Daoy (cell line): ENCODE results near the gene FBXL16. TPM values are rescaled to one million over a fixed set of nuclear protein-coding genes. Genes with fewer than 3 reads are reported as not detected.
A peak's percentile ranks its signal among the peaks of the same experiment; 100 is the strongest.
"Not testable (repeated sequence)": the region's sequence is repeated elsewhere in the genome, so short reads cannot be mapped to it uniquely, and the experiment has no call there.

Source experiments
- DNase-seq: peaks from one replicate; pipeline ENCODE4 v3.0.0-alpha.2; 2015; ENCODE audit warnings: low read depth
- total RNA-seq: library from RNA; depleted of rRNA; stranded (reverse); fragments of >200 nt; shearing (Covaris generic); gene quantifications from 2 replicates; pipeline ENCODE4 v1.2.3, GENCODE V29; 2014

FBXL16 gene
- total RNA-seq, 1 experiment from 2014 or later, result 0.51 TPM

DNA sequence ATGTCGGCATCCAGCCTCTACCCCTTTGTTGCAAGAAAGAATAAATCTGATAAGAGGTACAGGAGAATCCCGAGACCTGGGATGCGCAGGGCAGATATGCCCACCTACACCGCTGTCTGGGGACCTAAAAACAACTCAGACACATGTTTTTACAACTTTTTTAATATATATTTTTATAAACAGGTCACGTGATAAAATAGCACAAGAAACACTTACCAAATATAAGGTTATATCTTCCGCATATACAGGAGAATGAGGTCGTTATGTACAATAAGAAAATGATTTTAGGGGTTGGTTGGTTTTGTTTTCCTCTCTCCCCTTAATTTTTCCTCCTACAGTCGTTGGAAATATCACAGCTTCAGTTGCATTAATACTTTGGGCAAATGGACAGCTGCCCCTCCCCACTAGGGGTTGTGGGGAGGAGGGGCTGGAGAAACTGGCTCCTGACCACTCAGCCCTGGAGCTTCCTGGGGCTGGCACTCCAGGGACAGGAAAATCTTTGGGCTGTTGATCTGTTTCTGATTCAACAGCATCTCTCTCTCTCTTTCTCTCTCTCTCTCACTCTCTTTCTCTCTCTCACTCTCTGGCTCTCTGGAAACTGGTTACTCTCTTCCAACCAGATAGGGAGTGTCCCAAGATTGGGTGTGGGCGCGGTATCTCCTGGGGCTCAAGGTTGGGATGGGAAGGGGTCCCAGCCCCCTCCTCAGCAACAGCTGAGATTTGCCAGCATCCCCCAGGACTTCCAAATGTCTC is 13.1 kb downstream of the FBXL16 start:
- no peak for DNase-seq

DNA sequence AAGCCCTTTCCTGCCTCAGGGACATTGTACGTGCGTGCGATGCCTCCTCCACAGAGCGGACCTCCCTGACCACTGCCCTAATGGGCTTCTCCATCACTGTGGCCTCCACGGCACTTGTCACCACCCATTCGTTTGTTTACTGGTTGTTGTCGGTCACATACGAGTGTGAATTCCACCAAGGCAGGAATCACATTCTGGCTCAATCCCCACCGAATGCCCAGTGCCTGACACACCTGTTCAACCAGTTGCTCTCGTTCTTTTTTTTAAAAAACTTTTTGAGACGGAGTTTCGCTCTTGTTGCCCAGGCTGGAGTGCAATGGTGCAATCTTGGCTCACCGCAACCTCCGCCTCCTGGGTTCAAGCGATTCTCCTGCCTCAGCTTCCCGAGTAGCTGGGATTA is 14.4 kb downstream of the FBXL16 start:
- not testable (repeated sequence) for DNase-seq

DNA sequence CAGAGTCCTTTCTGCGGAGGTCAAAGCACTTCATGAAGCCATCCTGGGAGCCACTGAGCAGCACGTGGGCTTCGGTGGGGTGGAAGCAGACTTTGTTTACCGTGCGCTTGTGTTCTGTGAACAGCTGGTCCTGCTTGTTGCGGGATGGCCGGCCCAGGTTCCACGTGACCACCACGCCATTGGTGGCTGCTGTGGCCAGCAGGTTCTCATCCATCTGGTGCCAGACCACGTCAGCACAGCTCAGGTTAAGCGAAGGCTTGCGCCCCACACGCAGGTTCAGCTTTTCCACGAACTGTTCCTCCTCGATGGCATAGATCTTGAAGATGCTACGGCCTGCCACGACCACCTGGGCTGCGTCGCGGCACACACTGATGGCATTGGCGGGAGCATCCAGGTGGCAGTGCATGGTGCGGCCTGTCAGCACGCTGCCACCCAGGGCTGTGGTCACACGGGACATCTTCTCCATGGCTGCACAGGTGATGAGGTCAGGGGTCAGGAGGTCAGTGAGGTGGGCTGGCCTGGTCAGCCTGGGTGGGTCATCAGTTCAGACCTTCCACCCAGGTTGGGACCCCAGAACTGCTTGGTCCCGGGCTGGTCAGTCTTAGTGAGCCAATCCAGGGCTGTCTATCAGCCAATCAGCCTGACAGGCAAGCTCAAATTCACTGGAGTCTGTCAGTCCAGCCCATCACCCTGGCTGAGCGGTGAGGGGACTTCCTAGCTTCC is 16.3 kb downstream of the FBXL16 start:
- DNase-seq, result no peak

DNA sequence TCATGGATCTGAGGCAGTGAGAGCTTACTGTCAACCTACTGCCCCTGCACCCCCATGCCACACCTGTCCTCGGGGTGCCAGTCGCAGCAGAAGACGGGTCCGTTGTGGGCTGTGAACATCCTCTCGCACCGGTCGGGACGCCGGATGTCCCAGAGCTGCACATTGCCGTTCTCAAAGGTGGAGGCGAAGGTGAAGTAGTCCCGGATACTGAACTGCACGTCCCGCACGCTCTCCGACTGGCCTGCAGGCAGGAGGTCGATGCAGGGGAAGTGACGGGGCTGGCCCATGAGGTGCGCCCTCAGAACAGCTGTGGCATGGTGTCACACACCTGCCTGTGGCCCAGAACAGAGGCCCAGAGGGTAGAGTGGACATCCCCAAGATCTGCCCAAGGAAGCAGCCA is 18.1 kb downstream of the FBXL16 start:
- no peak for DNase-seq

DNA sequence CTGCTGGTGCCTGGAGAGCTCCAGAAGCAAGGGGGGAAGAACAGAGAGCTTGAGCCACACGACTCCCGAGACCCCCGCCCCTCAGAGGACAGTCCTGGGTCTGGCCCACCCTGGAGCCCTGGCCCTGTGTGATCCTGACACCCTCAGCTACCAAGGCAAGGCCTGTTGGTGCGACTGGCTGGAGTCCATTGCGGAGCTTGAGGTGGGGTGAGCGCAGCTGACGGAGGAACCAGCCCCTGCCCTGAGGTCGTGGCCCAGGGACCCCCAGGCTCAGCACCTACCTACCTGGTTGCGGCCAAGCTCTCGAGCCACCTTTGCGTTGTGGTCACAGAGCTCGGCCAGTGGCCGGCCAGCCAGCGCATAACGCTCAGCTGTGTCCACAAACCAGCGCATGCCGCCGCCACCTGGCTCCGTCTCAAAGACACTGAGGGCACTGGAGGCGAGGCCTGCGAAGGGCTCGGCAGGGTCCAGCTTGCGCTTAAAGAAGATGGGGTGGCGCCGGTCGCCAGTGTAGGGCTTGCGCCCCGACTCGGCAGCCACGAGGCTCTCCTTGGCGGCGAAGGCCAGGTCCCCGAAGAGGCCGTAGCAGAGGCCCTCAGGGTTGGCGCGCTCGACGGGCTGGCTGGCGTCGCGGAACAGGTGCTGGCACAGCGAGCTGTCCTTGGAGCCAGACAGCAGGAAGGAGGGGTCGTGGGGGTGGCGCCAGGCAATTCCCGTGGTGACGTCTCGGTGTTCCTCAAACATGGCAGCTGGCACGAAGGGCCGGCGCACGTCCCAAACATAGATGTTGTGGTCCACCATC is 18.9 kb downstream of the FBXL16 start:
- DNase-seq, result no peak

DNA sequence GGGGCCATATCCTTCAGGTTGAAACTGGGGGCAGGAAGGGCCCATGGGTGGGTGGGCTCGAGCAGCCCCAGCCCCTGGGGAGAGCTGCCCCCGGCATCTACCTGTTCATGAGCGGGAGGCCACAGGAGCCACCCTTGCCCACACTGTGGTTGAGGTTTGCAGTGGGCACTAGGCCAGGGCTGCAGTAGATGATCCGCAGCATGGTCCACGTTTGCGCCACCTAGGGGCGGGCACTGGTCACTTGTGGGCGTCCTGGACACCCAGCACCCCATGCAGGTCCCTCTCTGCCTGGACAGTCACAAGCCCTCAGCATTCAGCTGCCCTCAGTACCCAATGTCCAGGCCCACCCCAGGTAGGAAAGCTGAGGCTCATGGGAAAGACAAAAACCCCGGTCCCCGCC is 19.6 kb downstream of the FBXL16 start:
- DNase-seq, result peak; percentile 64

DNA sequence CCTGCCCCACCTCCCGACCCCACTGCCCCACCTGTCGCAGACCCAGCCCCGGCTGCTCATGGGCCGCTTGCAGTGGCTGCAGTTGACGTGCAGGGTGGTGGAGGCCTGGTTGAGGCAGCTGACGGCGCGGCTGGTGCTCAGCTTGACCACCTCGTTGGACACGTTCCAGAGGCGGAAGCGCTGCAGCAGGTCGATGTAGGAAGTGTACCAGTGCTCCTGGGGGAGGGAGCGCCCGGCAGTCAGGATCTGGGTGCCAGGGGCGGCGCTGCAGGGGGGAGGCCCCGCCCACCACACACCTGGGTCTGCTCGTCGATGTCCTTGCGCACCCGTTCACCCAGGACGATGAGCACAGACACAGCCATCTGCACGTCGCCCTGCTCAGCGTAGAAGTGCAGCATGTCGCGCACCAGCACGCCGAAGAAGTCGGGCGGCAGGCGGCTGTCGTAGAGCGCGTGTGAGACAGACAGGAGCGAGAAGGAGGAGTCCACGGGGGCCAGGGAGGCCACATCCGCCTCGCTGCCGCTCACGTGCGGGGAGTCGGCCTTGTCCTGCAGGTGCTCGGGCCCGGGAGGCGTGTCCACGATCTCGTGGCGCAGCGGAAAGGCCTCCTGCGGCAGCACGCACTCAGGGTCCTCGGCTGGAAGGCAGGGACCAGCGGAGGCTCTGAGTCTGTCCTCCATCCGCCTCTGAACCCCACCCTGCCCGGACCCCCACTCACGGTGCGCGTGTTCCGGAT is 20.5 kb downstream of the FBXL16 start:
- no peak for DNase-seq

DNA sequence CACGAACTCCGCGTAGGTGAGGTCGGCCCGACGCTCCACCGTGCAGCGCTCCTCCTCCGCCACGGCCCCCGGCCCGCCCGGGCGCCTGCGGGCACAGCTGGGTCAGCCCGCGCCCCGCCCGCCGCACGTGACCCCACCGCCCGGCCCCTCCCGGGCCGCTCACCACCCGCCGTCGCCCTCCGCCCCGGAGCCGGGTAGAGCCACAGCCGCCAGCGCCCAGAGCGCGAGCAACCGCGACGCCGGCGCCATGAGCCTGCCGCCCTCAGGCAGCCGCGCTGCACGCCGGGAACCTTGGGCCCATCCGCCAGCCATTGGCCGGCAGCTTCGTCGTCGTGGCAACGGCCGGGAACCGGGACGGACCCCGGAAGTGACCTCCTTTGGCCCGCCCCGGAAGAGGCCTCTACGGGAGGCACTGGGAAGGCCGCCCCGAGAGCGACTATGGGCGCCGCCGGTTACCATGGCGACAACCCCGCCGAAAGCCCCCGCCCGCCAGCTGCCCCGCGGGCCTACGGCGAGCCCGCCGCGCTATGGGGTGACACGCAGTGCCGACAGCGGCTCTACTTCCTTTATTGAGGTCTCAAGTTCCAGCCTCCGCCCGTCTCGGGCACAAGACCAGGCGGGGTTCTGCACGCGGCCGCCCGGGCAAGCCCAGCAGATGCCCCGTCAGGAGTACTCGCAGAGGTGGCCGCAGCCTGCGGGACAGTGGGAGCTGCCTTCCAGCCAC is 21.4 kb downstream of the FBXL16 start, which contains the start of gene JMJD8:
Gene JMJD8, minus strand, starts transcription at position 264 of the 724 bp plus-strand sequence. Its CDS starts 15 bp downstream, at position 249.
- DNase-seq, result peak; percentile 96

DNA sequence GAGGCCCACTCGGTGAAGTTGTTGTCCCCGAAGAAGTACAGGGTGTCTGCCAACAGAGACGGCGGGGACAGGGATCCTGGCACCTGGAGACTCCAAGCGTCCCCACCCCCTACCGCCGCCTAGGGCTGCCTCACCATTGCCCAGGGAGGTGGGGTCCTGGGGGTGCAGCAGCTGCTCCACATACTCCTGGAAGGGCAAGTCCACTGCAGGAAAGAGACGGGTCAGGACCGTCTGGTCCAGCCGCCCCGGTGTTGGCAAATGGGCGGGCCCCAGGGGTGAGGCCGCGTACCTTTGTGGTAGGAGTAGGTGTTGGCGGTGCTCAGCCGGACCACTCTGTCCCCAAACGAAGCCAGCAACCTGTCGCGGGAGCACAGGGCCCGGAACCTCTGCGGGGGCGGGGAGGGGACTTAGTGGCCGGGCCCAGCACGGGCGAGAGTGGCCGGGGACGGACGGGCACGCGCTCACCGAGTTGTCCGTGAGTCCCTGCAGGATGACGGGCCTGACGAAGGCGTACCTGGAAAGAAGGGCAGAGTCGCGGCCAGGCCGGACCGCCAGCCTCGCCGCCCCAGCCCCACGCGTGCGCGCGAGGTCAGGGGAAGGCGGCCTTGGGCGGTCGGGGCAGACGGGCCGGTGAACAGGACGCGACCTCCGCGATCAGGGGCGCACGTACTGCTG is 22.1 kb downstream of the FBXL16 start:
- no peak for DNase-seq

DNA sequence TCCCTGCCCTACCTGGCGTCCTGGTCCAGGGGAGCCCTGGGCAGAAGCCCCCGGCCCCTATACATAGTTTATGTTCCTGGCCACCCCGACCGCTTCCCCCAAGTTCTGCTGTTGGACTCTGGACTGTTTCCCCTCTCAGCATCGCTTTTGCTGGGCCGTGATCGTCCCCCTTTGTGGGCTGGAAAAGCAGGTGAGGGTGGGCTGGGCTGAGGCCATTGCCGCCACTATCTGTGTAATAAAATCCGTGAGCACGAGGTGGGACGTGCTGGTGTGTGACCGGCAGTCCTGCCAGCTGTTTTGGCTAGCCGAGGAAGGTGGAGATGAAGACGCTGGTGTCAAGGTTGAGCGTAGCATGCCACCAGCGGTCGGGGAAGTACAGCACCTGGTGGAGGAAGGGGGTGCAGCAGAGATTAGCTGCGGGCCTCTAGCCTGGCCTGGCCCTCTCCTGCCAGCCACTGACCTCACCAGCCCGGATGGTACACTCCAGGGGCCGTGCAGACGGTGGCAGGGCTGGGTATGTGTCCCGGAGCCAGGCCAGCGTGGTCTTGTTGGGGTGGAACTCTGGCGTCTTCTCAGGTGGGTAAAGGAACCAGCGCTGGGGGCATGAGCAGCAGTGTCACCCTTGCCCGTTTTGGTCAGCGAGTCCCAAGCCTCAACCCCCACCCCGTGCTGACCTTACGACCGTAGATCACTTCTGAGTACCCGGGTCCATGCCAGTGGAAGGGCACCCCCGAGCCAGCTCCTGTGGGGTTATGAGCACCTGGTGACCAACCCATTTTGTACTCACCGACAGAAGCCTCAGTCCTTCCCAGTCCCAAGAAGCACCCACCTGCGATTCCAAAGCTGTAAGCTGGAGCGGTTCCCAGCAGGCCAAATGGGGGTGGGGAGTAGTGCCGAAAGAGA is 22.9 kb downstream of the FBXL16 start:
- no peak for DNase-seq

DNA sequence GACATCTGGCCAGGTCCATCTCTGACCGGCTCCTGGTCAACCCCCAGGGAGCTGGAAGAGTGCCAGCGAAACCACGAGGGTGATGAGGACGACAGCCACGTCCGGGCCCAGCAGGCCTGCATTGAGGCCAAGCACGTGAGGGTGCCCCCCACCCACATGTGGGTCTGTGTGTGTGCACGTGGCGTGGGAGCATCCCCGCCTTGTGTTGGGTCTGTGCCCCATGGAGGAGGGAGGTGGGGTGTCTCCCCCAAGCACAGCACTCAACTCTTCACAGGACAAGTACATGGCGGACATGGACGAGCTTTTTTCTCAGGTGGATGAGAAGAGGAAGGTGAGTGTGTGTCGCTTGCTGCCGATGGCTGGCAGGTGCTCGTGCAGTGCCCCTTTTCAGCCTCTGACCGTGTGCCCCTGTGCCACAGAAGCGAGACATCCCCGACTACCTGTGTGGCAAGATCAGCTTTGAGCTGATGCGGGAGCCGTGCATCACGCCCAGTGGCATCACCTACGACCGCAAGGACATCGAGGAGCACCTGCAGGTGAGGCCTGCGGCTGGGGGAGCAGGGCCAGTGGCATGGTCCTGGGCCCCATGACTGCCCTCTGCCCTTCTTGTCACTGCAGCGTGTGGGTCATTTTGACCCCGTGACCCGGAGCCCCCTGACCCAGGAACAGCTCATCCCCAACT is 23.7 kb downstream of the FBXL16 start:
- DNase-seq, result no peak

DNA sequence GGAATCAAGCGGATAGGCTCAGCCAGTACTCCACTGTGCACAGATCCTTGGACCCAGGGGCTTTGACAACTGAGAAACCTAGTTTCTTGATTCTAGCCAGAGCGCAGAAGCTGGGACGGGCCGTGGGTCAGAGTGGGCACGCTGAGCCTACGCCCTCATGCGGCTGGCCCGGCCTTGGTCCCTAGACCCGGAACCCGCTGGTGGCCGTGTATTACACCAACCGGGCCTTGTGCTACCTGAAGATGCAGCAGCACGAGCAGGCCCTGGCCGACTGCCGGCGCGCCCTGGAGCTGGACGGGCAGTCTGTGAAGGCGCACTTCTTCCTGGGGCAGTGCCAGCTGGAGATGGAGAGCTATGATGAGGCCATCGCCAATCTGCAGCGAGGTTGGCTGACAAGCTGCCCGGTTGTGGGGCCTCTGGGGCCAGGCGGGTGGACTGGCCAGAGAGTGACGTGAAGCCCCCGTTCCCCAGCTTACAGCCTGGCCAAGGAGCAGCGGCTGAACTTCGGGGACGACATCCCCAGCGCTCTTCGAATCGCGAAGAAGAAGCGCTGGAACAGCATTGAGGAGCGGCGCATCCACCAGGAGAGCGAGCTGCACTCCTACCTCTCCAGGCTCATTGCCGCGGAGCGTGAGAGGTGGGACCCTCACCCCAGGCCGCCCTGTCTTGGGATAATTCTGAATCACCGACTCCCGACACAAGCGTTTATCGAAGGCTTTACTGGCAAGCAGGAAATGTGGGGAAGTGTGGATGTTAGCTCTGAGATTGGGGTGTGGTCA is 24.4 kb downstream of the FBXL16 start:
- peak; percentile 59 for DNase-seq

DNA sequence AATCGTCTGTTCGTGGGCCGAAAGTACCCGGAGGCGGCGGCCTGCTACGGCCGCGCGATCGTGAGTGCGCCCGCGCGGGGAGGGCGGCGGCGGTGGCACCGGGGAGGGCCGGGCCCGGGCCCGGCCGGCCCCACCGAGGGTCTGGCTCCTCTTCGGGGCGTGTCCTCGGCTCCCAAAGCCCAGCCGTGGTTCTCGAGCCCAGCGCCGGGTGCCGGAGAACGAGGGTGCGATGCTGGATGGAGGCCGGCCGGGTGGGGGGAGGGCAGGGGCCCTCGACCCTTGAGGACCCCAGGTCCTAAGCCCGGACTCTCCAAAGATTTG is 25.0 kb downstream of the FBXL16 start:
- DNase-seq, result no peak

DNA sequence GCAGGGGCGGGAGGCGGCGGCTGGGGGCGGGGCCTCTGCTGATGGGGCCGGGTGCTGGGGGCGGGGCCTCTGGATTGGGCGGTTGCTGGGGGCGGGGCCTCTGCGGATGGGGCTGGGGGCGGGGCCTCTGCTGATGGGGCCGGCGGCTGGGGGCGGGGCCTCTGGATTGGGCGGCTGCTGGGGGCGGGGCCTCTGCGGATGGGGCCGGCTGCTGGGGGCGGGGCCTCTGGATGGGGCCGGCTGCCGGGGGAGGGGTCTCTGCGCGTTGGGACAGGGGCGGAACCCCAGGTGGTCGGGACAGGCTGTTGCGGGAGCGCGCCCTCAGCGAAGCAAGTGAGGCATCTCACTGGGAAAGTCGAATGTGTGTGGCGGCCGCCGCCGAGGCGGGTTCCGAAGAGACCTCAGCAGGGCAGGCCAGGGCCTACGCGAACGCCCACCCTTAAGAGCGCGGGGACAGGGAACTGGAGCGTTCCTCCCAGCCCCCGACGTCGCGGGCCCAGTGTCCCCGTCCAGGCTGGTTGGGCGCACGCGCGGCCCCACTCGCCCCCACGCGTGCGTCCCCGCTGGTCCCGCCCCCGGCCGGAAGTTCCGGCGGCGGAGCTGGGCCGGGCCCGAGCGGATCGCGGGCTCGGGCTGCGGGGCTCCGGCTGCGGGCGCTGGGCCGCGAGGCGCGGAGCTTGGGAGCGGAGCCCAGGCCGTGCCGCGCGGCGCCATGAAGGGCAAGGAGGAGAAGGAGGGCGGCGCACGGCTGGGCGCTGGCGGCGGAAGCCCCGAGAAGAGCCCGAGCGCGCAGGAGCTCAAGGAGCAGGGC is 25.6 kb downstream of the FBXL16 start, which contains the start of gene STUB1:
Gene STUB1, plus strand, starts transcription at position 597 of the 811 bp plus-strand sequence. Its CDS starts 116 bp downstream, at position 713.
- DNase-seq, result peak; percentile 87

DNA sequence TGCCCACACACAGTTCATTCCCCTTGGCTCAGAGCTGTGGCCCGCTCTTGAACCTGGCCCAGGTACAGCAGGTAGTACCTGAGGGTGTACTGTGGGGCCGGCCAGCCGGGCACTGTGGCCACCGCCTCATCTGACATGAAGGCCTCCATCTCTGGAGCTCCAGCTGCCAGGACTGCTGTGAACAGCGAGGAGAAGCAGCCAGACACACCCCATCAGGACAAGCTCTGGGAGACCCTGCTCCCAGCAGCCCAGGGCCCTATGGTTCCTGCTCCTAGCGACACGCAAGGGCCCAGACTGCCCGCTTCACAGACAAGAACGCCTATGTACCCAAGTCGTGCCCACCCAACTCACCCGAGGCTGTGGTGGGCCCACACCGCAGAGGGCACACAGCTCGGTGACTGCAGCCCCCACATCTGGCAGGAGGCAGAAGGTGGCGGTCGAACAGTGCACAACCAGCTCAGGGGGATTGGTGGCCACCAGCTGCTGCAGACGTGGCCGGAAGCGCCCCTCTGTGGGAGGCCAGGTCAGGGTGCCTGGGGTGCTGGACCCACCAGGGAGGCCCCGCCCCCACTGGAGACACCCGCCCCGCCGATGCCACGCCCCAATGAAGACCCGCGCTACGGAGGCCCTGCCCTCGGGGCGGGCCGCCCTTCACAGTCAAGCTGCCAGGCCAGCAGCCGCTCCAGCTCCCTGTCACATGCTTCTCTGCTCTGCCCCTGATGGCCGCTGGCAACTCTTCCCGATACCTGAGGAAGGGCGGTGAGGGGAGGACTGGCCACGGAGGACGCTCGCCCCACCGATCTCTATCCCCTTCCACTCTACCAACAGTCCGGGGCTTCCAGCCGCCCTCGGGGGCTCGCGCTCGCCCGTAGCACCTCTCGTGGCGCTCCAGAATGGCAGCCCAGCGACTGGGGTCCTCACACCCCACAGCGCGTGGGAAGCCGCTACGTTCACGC is 26.5 kb downstream of the FBXL16 start:
- DNase-seq, result peak; percentile 76
